GM19328 (cell line): ENCODE measurements around the gene SORBS1.

Experiments used
- ATAC-seq: cut with Tn5 transposase; IDR thresholded peaks from one replicate; pipeline ENCODE4 v1.9.1; 2021; ENCODE audit warnings: mild to moderate bottlenecking, moderate library complexity; ENCODE audit not compliant: unreplicated experiment

The SORBS1 gene

GRCh38 chr10:95330966-95331453 is 230.2 kb downstream of the SORBS1 start:
- no peak for ATAC-seq

- no peak for ATAC-seq
These were observed 231.9 kb downstream of the SORBS1 start for GRCh38 chr10:95329296-95329695.

GRCh38 chr10:95328013-95328412 is 233.2 kb downstream of the SORBS1 start:
- no peak for ATAC-seq

- ATAC-seq, result no peak
These were observed 233.8 kb downstream of the SORBS1 start for GRCh38 chr10:95327367-95327766.

- ATAC-seq, result no peak
These were observed 234.8 kb downstream of the SORBS1 start for GRCh38 chr10:95326396-95326795.

GRCh38 chr10:95325863-95326262 is 235.3 kb downstream of the SORBS1 start:
- ATAC-seq, result no peak

GRCh38 chr10:95324436-95325268 is 236.5 kb downstream of the SORBS1 start:
- ATAC-seq, result no peak

- ATAC-seq, result no peak
These were observed 239.4 kb downstream of the SORBS1 start for GRCh38 chr10:95321554-95322301.

- no peak for ATAC-seq
These were observed 241.9 kb downstream of the SORBS1 start for GRCh38 chr10:95319239-95319638.

GRCh38 chr10:95315509-95315908 is 245.7 kb downstream of the SORBS1 start:
- ATAC-seq, result no peak

GRCh38 chr10:95314192-95314918 is 246.8 kb downstream of the SORBS1 start:
- no peak for ATAC-seq

GRCh38 chr10:95312986-95313495 is 248.1 kb downstream of the SORBS1 start:
- ATAC-seq, result no peak

GRCh38 chr10:95312257-95312656 is 248.9 kb downstream of the SORBS1 start:
- no peak for ATAC-seq

GRCh38 chr10:95309958-95310357 is 251.2 kb downstream of the SORBS1 start:
- no peak for ATAC-seq

GRCh38 chr10:95308389-95309302 is 252.5 kb downstream of the SORBS1 start:
- ATAC-seq, result no peak

GRCh38 chr10:95306851-95307250 is 254.3 kb downstream of the SORBS1 start:
- no peak for ATAC-seq

- ATAC-seq, result no peak
These were observed 254.9 kb downstream of the SORBS1 start for GRCh38 chr10:95306318-95306650.

GRCh38 chr10:95305606-95306317 is 255.4 kb downstream of the SORBS1 start:
- no peak for ATAC-seq

GRCh38 chr10:95304976-95305375 is 256.2 kb downstream of the SORBS1 start:
- ATAC-seq, result no peak

- ATAC-seq, result no peak
These were observed 256.7 kb downstream of the SORBS1 start for GRCh38 chr10:95304463-95304862.
